CD4-positive, CD25-positive, alpha-beta regulatory T cell (primary cell): ENCODE measurements around the gene NCK2. TPM values are rescaled to one million over a fixed set of nuclear protein-coding genes. Genes with fewer than 3 reads are reported as not detected.

Source experiments
- ATAC-seq, 2 donors: fragments of 150-1000 bp; cut with Tn5 transposase; one replicate each; pipeline ENCODE4 v1.10.0; 2021; ENCODE audit warnings: low read depth in 2 of 2, moderate number of reproducible peaks in 2 of 2, moderate library complexity in 1 of 2
- DNase-seq, 3 donors: peaks; one replicate each; pipeline versions ENCODE4 v3.0.0 to v3.0.0-alpha.2; 2012 to 2022; ENCODE audit warnings: mixed read lengths in 1 of 3
- H3K27ac ChIP-seq: one replicate; pipeline ENCODE4 v1.7.0; 2013; ENCODE audit warnings: mild to moderate bottlenecking, low read length; ENCODE audit not compliant: insufficient read depth, poor library complexity, severe bottlenecking
- H3K27me3 ChIP-seq: one replicate; pipeline ENCODE4 v1.7.0; 2013; ENCODE audit warnings: low read length; ENCODE audit not compliant: control insufficient read depth, insufficient read depth
- H3K36me3 ChIP-seq: one replicate; pipeline ENCODE4 v1.7.0; 2013; ENCODE audit warnings: mild to moderate bottlenecking, low read length, moderate library complexity; ENCODE audit not compliant: control insufficient read depth, insufficient read depth
- H3K4me1 ChIP-seq: 2 replicates; pipeline ENCODE4 v1.7.0; 2013; ENCODE audit warnings: mild to moderate bottlenecking, low read length; ENCODE audit not compliant: insufficient read depth, control insufficient read depth, poor library complexity, severe bottlenecking
- H3K4me3 ChIP-seq: one replicate; pipeline ENCODE4 v1.7.0; 2013; ENCODE audit warnings: low read depth, mild to moderate bottlenecking, low read length, moderate library complexity
- H3K9me3 ChIP-seq, 2 experiments: 1 replicate in 1 of 2; 2 replicates in 1 of 2; pipeline ENCODE4 v1.7.0; 2013; ENCODE audit warnings: low read length in 2 of 2, mild to moderate bottlenecking in 1 of 2, moderate library complexity in 1 of 2; ENCODE audit not compliant: control insufficient read depth in 2 of 2
- H3K27ac Mint-ChIP-seq, 3 donors: one replicate each; pipeline ENCODE4 v1.8.0; 2020 to 2022; ENCODE audit warnings: mild to moderate bottlenecking in 3 of 3, mixed read lengths in 3 of 3, moderate library complexity in 2 of 3
- H3K27me3 Mint-ChIP-seq: one replicate; pipeline ENCODE4 v1.8.0; 2022; ENCODE audit warnings: mild to moderate bottlenecking, mixed read lengths
- H3K36me3 Mint-ChIP-seq: one replicate; pipeline ENCODE4 v1.8.0; 2020; ENCODE audit warnings: mixed read lengths
- H3K4me1 Mint-ChIP-seq, 4 donors: one replicate each; pipeline ENCODE4 v1.8.0; 2020 to 2022; ENCODE audit warnings: mixed read lengths in 4 of 4, mild to moderate bottlenecking in 1 of 4
- H3K4me3 Mint-ChIP-seq, 4 donors: one replicate each; pipeline ENCODE4 v1.8.0; 2020 to 2022; ENCODE audit warnings: mild to moderate bottlenecking in 4 of 4, mixed read lengths in 4 of 4, moderate library complexity in 3 of 4
- H3K9me3 Mint-ChIP-seq, 7 donors: one replicate each; pipeline ENCODE4 v1.8.0; 2020 to 2022; ENCODE audit warnings: mixed read lengths in 7 of 7, mild to moderate bottlenecking in 3 of 7, moderate library complexity in 2 of 7
- polyA plus RNA-seq, 4 donors: library from polyadenylated mRNA; unstranded; fragments of 300-500 nt; fragmentation: Illumina TruSeq; gene quantifications; one replicate each; pipeline ENCODE4 v1.2.3, GENCODE V29; 2021
- total RNA-seq: library from RNA; stranded (reverse); gene quantifications from one replicate; pipeline ENCODE4 v1.2.3, GENCODE V29; 2022

The NCK2 gene
- total and polyA plus RNA-seq, 5 donors from 2014 or later, result 44.8 to 167 (median 60.5) TPM

GRCh38 chr2:105876191-105876590 is 131.5 kb downstream of the NCK2 start:
- ATAC-seq, result no peak
- no peak overlapping the region for H3K4me3 ChIP-seq
- H3K36me3 ChIP-seq, result peaks cover 40% of the 10 kb centered on the region
- H3K27ac Mint-ChIP-seq, result peak overlapping the region; percentile 23 to 94 (median 88)
- H3K27me3 Mint-ChIP-seq, result no peaks in the 10 kb centered on the region
- peak overlapping the region; percentile 75 for H3K27ac ChIP-seq
- peaks cover 54 to 92% (median 73%) of the 10 kb centered on the region in 4 donors for H3K4me1 Mint-ChIP-seq
- H3K9me3 Mint-ChIP-seq, result peaks cover 0 to 1% (median 0%) of the 10 kb centered on the region in 7 donors
- H3K4me3 Mint-ChIP-seq, result peak overlapping the region in 2 of 4 donors; percentile 19 to 59
- peaks cover 37% of the 10 kb centered on the region for H3K36me3 Mint-ChIP-seq
- no peak for DNase-seq
- H3K4me1 ChIP-seq, result peaks cover 74% of the 10 kb centered on the region
- H3K9me3 ChIP-seq, result no peaks in the 10 kb centered on the region
- no peaks in the 10 kb centered on the region for H3K27me3 ChIP-seq

- DNase-seq, result no peak
- H3K27ac Mint-ChIP-seq, result peak overlapping the region; percentile 90 to 94 (median 94)
- ATAC-seq, result peak in 1 of 2 donors; percentile 35
- Histone ChIP-seq H3K27ac (peak overlapping the region; percentile 65), H3K36me3 (peaks cover 55% of the 10 kb centered on the region), H3K9me3 (no peaks in the 10 kb centered on the region), H3K27me3 (no peaks in the 10 kb centered on the region), H3K4me1 (peaks cover 57% of the 10 kb centered on the region), H3K4me3 (no peak overlapping the region)
- peaks cover 40% of the 10 kb centered on the region for H3K36me3 Mint-ChIP-seq
- H3K9me3 Mint-ChIP-seq, result peaks cover 0 to 1% (median 0%) of the 10 kb centered on the region in 7 donors
- H3K4me3 Mint-ChIP-seq, result peak overlapping the region in 3 of 4 donors; percentile 26 to 77 (median 38)
- H3K4me1 Mint-ChIP-seq, result peaks cover 43 to 86% (median 67%) of the 10 kb centered on the region in 4 donors
- H3K27me3 Mint-ChIP-seq, result no peaks in the 10 kb centered on the region
Observed at GRCh38 chr2:105877945-105878344, 133.2 kb downstream of the NCK2 start.

- H3K4me1 Mint-ChIP-seq, result peaks cover 44 to 86% (median 68%) of the 10 kb centered on the region in 4 donors
- peaks cover 47% of the 10 kb centered on the region for H3K36me3 Mint-ChIP-seq
- DNase-seq (no peak), ATAC-seq (no peak)
- Histone ChIP-seq H3K9me3 (no peaks in the 10 kb centered on the region), H3K4me3 (peak overlapping the region; percentile 13), H3K27ac (peak overlapping the region; percentile 65), H3K4me1 (peaks cover 54% of the 10 kb centered on the region), H3K27me3 (no peaks in the 10 kb centered on the region), H3K36me3 (peaks cover 67% of the 10 kb centered on the region)
- H3K9me3 Mint-ChIP-seq, result peaks cover 0 to 1% (median 0%) of the 10 kb centered on the region in 7 donors
- peak overlapping the region; percentile 55 to 94 (median 63) for H3K27ac Mint-ChIP-seq
- no peaks in the 10 kb centered on the region for H3K27me3 Mint-ChIP-seq
- peak overlapping the region in 1 of 4 donors; percentile 21 for H3K4me3 Mint-ChIP-seq
Observed at GRCh38 chr2:105879106-105879802, 134.5 kb downstream of the NCK2 start.

GRCh38 chr2:105879803-105880300 is 135.1 kb downstream of the NCK2 start:
- Mint-ChIP-seq H3K4me1 (peaks cover 50 to 86% (median 70%) of the 10 kb centered on the region in 4 donors), H3K36me3 (peaks cover 53% of the 10 kb centered on the region), H3K27ac (peak overlapping the region; percentile 55 to 94 (median 63)), H3K9me3 (peaks cover 0 to 1% (median 0%) of the 10 kb centered on the region in 7 donors), H3K4me3 (no peak overlapping the region), H3K27me3 (no peaks in the 10 kb centered on the region)
- DNase-seq (no peak), ATAC-seq (no peak)
- Histone ChIP-seq H3K4me1 (peaks cover 53% of the 10 kb centered on the region), H3K4me3 (no peak overlapping the region), H3K27ac (peak overlapping the region; percentile 36), H3K36me3 (peaks cover 71% of the 10 kb centered on the region), H3K9me3 (no peaks in the 10 kb centered on the region), H3K27me3 (no peaks in the 10 kb centered on the region)

GRCh38 chr2:105880637-105881036 is 135.9 kb downstream of the NCK2 start:
- Histone ChIP-seq H3K4me1 (peaks cover 54% of the 10 kb centered on the region), H3K27ac (no peak overlapping the region), H3K36me3 (peaks cover 68% of the 10 kb centered on the region), H3K27me3 (no peaks in the 10 kb centered on the region), H3K4me3 (no peak overlapping the region), H3K9me3 (no peaks in the 10 kb centered on the region)
- DNase-seq (no peak), ATAC-seq (no peak)
- Mint-ChIP-seq H3K36me3 (peaks cover 54% of the 10 kb centered on the region), H3K27me3 (no peaks in the 10 kb centered on the region), H3K4me1 (peaks cover 51 to 84% (median 67%) of the 10 kb centered on the region in 4 donors), H3K4me3 (no peak overlapping the region), H3K27ac (peak overlapping the region in 1 of 3 donors; percentile 50), H3K9me3 (peaks cover 0 to 1% (median 0%) of the 10 kb centered on the region in 7 donors)

GRCh38 chr2:105881286-105882136 is 136.8 kb downstream of the NCK2 start:
- ATAC-seq, result no peak
- no peak overlapping the region for H3K27ac Mint-ChIP-seq
- DNase-seq, result no peak
- no peak overlapping the region for H3K4me3 Mint-ChIP-seq
- peaks cover 69% of the 10 kb centered on the region for H3K36me3 ChIP-seq
- no peaks in the 10 kb centered on the region for H3K9me3 ChIP-seq
- peaks cover 50% of the 10 kb centered on the region for H3K36me3 Mint-ChIP-seq
- no peak overlapping the region for H3K27ac ChIP-seq
- peaks cover 49 to 84% (median 67%) of the 10 kb centered on the region in 4 donors for H3K4me1 Mint-ChIP-seq
- no peaks in the 10 kb centered on the region for H3K27me3 ChIP-seq
- peaks cover 54% of the 10 kb centered on the region for H3K4me1 ChIP-seq
- H3K27me3 Mint-ChIP-seq, result no peaks in the 10 kb centered on the region
- no peak overlapping the region for H3K4me3 ChIP-seq
- H3K9me3 Mint-ChIP-seq, result peaks cover 0 to 1% (median 0%) of the 10 kb centered on the region in 7 donors

- Histone ChIP-seq H3K4me3 (no peak overlapping the region), H3K27ac (no peak overlapping the region), H3K4me1 (peaks cover 54% of the 10 kb centered on the region), H3K9me3 (no peaks in the 10 kb centered on the region), H3K27me3 (no peaks in the 10 kb centered on the region), H3K36me3 (peaks cover 64% of the 10 kb centered on the region)
- Mint-ChIP-seq H3K27ac (peak overlapping the region in 1 of 3 donors; percentile 57), H3K4me3 (no peak overlapping the region), H3K4me1 (peaks cover 52 to 84% (median 67%) of the 10 kb centered on the region in 4 donors), H3K9me3 (peaks cover 0 to 1% (median 0%) of the 10 kb centered on the region in 7 donors), H3K36me3 (peaks cover 52% of the 10 kb centered on the region), H3K27me3 (no peaks in the 10 kb centered on the region)
- ATAC-seq, result no peak
- no peak for DNase-seq
Observed at GRCh38 chr2:105882341-105882740, 137.6 kb downstream of the NCK2 start.
